Adrenal gland (tissue), 12 donors: Measurements from ENCODE around the gene ABL2. TPM values are rescaled to one million over a fixed set of nuclear protein-coding genes. Genes with fewer than 3 reads are reported as not detected.

Experiments used
- DNase-seq, 7 donors: peaks; one replicate each; pipeline ENCODE4 v3.0.0-alpha.2; 2019 to 2020
- H3K27ac ChIP-seq, 5 donors: fragments of 200-600 bp; sonication (generic) in 4 of 5; 1 replicate in 3 of 5; 2 replicates in 2 of 5; pipeline versions ENCODE4 v1.5.1 to v1.8.0; 2016 to 2020; ENCODE audit warnings: mild to moderate bottlenecking in 1 of 5
- H3K27me3 ChIP-seq: fragments of 200-600 bp; 2 replicates; pipeline ENCODE4 v1.8.0; 2021
- H3K36me3 ChIP-seq, 2 donors: fragments of 200-600 bp; replicated peaks in 1 of 2; 1 replicate in 1 of 2; 2 replicates in 1 of 2; pipeline versions ENCODE4 v1.5.1 to v1.8.0; 2018 to 2022
- H3K4me1 ChIP-seq, 2 donors: fragments of 200-600 bp; replicated peaks in 1 of 2; 1 replicate in 1 of 2; 2 replicates in 1 of 2; pipeline versions ENCODE4 v1.5.1 to v1.8.0; 2018 to 2021
- H3K4me3 ChIP-seq, 4 donors: fragments of 200-600 bp; sonication (generic) in 3 of 4; one replicate each; pipeline ENCODE4 v1.5.1; 2016 to 2018
- H3K9me3 ChIP-seq, 3 donors: fragments of 200-600 bp; sonication (generic) in 1 of 3; replicated peaks in 1 of 3; 1 replicate in 2 of 3; 2 replicates in 1 of 3; pipeline versions ENCODE4 v1.5.1 to v1.8.0; 2016 to 2021
- POLR2A ChIP-seq, 2 donors: fragments of 450-650 bp; IDR thresholded peaks; one replicate each; pipeline ENCODE4 v1.6.1; 2017; ENCODE audit warnings: antibody characterized with exemption in 2 of 2, mild to moderate bottlenecking in 2 of 2, moderate library complexity in 1 of 2
- WGBS, 4 donors: extraction: QIAGEN DNeasy Blood & Tissue Kit in 2 of 4; methylation state at CpG; one replicate each; pipeline versions ENCODE4 v1.1.5 to v1.1.7; 2013 to 2017; 5-methylcytosine and 5-hydroxymethylcytosine counted together
- intact Hi-C, 2 donors: fragments of 100-400 bp; cut with DNase I; formaldehyde crosslinking; loops; one replicate each; pipeline versions ENCODE4 v1.14.1 to v1.15.0; 2022 to 2023
- polyA plus RNA-seq, 3 donors: library from polyadenylated mRNA; stranded (reverse); fragments of 200-250 nt in 2 of 3; fragments of 350-450 nt in 1 of 3; fragmentation: Illumina TruSeq in 1 of 3; extraction: RNeasy Lipid Tissue Mini Kit (QIAGEN cat#74804) in 1 of 3; gene quantifications; one replicate each; pipeline ENCODE4 v1.2.3, GENCODE V29; 2013 to 2014
- total RNA-seq, 9 donors: library from RNA; depleted of rRNA in 4 of 9; stranded (reverse); fragments of >200 nt in 4 of 9; fragments of 120-200 nt in 1 of 9; fragmentation: NEBNext Ultra II Directional in 1 of 9; extraction: Animal tissue kit (Norgen Biotek cat#: 25700) in 1 of 9; gene quantifications; one replicate each; pipeline versions ENCODE4 v1.1.0 to v1.2.4, GENCODE V29; 2013 to 2023
- TF ChIP-seq, protein P1 (sequence below), 6 experiments: fragments of 450-650 bp in 4 of 6; fragments of 200-600 bp in 2 of 6; sonication (generic) in 1 of 6; IDR thresholded peaks; 1 replicate in 5 of 6; 2 replicates in 1 of 6; pipeline versions ENCODE4 v1.5.1 to v1.8.0; 2016 to 2021; ENCODE audit warnings: antibody characterized with exemption in 6 of 6, mild to moderate bottlenecking in 2 of 6, moderate library complexity in 1 of 6
- donor health status: healthy with polysubstance abuse.
- donor health status: Bipolar disorder and iron deficiency.
- donor health status: DM: yes; HTN: yes; CAD: no.
- donor health status: DM: no; HTN: no; CAD: no.
- donor health status: DM: no; HTN: no; CAD: no.
- donor health status: DM: yes; HTN: yes; CAD: no.

The ABL2 gene
- total and polyA plus RNA-seq, 12 donors = 2.9 to 21.0 (median 10.0) TPM

DNA sequence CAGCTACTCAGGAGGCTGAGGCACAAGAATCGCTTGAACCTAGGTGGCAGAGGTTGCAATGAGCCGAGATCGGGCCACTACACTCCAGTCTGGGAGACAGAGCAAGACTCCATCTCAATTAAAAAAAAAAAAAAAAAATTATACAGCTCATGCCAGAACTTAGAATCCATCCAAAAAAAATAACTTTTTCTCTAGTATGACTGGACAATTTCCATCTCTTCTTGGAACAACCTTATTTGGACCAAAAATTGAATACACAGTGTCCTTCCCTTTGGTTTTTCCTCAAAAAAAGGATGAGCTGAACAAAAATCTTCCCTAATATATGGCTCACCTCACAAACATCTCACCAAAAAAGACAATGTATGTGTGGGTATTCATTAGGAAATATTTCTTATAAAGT lies 73.9 kb downstream of the ABL2 start:
- H3K4me3 ChIP-seq = no peak overlapping the region
- H3K27me3 ChIP-seq = no peaks in the 10 kb centered on the region
- H3K27ac ChIP-seq = no peak overlapping the region
- no peak for DNase-seq
- 79 to 86% (median 86%) methylated on average over 3 of the region's 3 CpGs for WGBS, 4 donors
- intact Hi-C loops = no loop called here
- no peak for TF ChIP-seq POLR2A (IDR thresholded peaks at IDR 0.05)
- H3K36me3 ChIP-seq = no peaks in the 10 kb centered on the region
- H3K4me1 ChIP-seq = no peaks in the 10 kb centered on the region
- H3K9me3 ChIP-seq = no peaks in the 10 kb centered on the region

DNA sequence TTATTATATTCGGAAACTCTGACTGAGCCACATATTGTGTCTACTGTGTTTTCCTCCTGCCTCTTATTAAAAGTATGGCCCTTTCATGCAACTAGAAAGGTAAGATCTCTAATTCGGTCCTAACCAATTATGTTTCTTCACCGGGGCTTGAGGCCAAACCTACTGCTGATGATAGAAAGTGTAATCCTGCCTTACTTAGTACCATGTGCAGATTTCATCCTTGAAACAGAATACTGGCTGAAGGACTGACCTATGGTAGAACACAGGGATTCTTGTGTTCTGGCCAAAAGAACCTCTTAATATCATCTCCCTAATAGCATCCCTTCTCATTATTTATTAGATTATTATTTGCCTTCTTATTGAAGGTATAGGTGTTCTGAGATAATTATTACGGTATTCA lies 75.0 kb downstream of the ABL2 start:
- 90 to 96% (median 93%) methylated on average over 4 of the region's 4 CpGs for WGBS, 4 donors
- no peak for TF ChIP-seq POLR2A (IDR thresholded peaks at IDR 0.05)
- TF ChIP-seq, protein P1, sequence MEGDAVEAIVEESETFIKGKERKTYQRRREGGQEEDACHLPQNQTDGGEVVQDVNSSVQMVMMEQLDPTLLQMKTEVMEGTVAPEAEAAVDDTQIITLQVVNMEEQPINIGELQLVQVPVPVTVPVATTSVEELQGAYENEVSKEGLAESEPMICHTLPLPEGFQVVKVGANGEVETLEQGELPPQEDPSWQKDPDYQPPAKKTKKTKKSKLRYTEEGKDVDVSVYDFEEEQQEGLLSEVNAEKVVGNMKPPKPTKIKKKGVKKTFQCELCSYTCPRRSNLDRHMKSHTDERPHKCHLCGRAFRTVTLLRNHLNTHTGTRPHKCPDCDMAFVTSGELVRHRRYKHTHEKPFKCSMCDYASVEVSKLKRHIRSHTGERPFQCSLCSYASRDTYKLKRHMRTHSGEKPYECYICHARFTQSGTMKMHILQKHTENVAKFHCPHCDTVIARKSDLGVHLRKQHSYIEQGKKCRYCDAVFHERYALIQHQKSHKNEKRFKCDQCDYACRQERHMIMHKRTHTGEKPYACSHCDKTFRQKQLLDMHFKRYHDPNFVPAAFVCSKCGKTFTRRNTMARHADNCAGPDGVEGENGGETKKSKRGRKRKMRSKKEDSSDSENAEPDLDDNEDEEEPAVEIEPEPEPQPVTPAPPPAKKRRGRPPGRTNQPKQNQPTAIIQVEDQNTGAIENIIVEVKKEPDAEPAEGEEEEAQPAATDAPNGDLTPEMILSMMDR (IDR thresholded peaks at IDR 0.05) = no peak
- Histone ChIP-seq H3K4me3 (no peak overlapping the region), H3K27ac (no peak overlapping the region), H3K27me3 (no peaks in the 10 kb centered on the region), H3K4me1 (no peaks in the 10 kb centered on the region), H3K36me3 (no peaks in the 10 kb centered on the region), H3K9me3 (no peaks in the 10 kb centered on the region)
- no peak for DNase-seq
- intact Hi-C loops = no loop called here

DNA sequence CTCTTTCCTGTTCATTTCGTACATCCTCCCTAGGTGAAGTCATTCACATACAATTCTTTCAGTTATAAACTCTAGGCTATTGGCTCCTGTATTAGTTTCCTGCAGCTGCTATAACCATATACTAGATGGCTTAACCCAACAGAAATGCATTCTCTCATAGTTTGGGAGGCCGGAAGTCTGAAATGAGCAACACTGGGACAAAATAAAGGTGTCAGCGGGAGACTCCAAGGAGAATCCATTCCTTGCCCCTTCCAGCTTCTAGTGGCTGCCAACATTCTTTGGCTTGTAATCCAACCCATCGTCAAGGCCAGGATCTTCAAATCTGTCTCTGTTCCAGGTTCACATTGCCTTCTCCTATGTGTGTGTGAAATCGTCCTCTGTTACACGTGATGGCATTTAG lies 76.3 kb downstream of the ABL2 start:
- no peak for DNase-seq
- Histone ChIP-seq H3K27me3 (no peaks in the 10 kb centered on the region), H3K27ac (no peak overlapping the region), H3K9me3 (no peaks in the 10 kb centered on the region), H3K4me3 (no peak overlapping the region), H3K36me3 (no peaks in the 10 kb centered on the region), H3K4me1 (no peaks in the 10 kb centered on the region)
- intact Hi-C loops = no loop called here
- TF ChIP-seq POLR2A (IDR thresholded peaks at IDR 0.05) = no peak
- TF ChIP-seq, protein P1 (IDR thresholded peaks at IDR 0.05) = no peak
- WGBS, 4 donors = 67 to 77% (median 73%) methylated on average over 6 of the region's 6 CpGs

DNA sequence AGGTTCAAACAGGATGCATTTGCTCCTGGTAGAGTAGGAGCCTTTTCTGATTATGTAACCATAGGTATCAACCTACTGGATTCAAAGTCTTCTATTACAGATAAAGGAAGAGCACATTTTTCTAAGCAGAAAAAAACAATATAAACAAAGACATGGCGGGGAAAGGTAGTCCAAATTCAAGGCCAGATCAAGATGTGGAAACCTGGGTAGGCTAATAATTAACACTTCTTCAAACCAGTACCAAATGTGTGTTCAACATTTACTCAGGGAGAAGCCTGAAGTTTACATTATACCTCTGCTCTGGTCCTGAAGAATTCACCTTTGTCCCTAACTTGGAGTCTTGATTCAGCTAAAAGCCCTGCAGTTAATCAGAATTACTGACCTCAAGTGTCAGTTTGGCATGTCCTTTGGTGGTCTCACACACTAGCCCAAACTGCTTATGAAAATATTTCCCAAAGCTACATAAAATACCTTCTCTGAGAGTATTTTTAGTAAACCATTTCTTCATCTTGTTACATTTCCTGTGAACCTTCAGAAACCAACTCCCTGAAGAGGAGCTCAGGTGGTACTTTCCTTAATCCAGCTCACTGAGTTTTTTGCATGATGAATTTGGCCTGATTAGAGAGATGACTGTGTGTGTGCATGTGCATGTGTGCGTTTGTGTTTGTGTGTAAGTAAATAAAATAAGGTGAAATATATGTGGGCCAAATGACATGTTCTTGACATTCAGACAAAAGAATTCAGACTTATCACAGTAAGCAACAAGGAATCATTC lies 77.4 kb downstream of the ABL2 start:
- H3K27ac ChIP-seq = no peak overlapping the region
- intact Hi-C loops = no loop called here
- H3K36me3 ChIP-seq = no peaks in the 10 kb centered on the region
- H3K9me3 ChIP-seq = no peaks in the 10 kb centered on the region
- H3K4me3 ChIP-seq = no peak overlapping the region
- whole genome bisulfite sequencing, 4 donors = 87 to 92% (median 89%) methylated on average over 2 of the region's 2 CpGs
- no peaks in the 10 kb centered on the region for H3K27me3 ChIP-seq
- H3K4me1 ChIP-seq = no peaks in the 10 kb centered on the region
- TF ChIP-seq, protein P1 (IDR thresholded peaks at IDR 0.05) = no peak
- TF ChIP-seq POLR2A (IDR thresholded peaks at IDR 0.05) = no peak
- DNase-seq = no peak

DNA sequence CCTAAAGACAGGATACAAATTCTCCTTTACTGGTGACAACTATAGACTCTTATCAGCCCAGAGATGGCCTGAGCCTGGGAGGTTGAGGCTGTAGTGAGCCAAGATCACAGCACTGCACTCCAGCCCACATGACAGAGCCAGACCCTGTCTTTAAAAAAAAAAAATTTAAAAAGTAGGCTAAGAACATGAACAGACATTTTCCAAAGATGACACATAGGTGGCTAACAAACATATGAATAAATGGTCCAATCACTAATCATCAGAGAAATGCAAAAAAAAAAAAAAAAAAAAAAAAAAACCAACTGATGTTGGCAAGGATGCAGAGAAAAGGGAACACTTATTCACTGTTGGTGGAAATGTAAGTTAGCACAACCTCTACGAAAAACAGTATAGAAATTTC lies 82.6 kb downstream of the ABL2 start:
- H3K27ac ChIP-seq = no peak overlapping the region
- H3K4me1 ChIP-seq = peaks cover 0 to 15% of the 10 kb centered on the region in 2 donors
- intact Hi-C loops = no loop called here
- no peaks in the 10 kb centered on the region for H3K27me3 ChIP-seq
- no peak for DNase-seq
- H3K36me3 ChIP-seq = no peaks in the 10 kb centered on the region
- TF ChIP-seq, protein P1 (IDR thresholded peaks at IDR 0.05) = no peak
- no peak for TF ChIP-seq POLR2A (IDR thresholded peaks at IDR 0.05)
- no peak overlapping the region for H3K4me3 ChIP-seq
- H3K9me3 ChIP-seq = no peaks in the 10 kb centered on the region
- 94 to 98% (median 96%) methylated on average over 1 of the region's 1 CpG for WGBS, 4 donors
